Endothelial cell of umbilical vein (primary cell): Measurements from ENCODE around the gene FAM229A. TPM values are rescaled to one million over a fixed set of nuclear protein-coding genes. Genes with fewer than 3 reads are reported as not detected.
A peak's percentile ranks its signal among the peaks of the same experiment; 100 is the strongest.

Experiments
- BruUV-seq: library from RNA; stranded (reverse); fragments of 400-500 nt; replicated peaks from 2 replicates; lab custom pipeline; 2021; lab: Mats Ljungman, UMichigan
- CTCF ChIA-PET: fragments of 300-600, 350-600 bp; sonication (Branson Sonifier 250); formaldehyde crosslinking; loops from one replicate; lab custom pipeline; 2021; ENCODE audit warnings: antibody characterized with exemption, inconsistent platforms; lab: Charles Lee
- POLR2A ChIA-PET: fragments of 300-600, 350-600 bp; sonication (Branson Sonifier 250); formaldehyde crosslinking; loops from one replicate; lab custom pipeline; 2021; ENCODE audit warnings: antibody characterized with exemption, inconsistent platforms; lab: Charles Lee
- DNase-seq: peaks from one replicate; pipeline ENCODE4 v3.0.0-alpha.2; 2011; ENCODE audit warnings: low read depth, low spot score
- FAIRE-seq: peaks from 2 replicates; lab custom pipeline; 2011; peaks lifted over from hg19 to GRCh38; lab: Jason Lieb, UNC
- H2AFZ ChIP-seq: 2 replicates; pipeline ENCODE4 v1.6.0; 2012; ENCODE audit warnings: low read depth, low read length, control low read depth, inconsistent platforms
- H3K27ac ChIP-seq: 2 replicates; pipeline ENCODE4 v1.5.1; 2011; ENCODE audit warnings: low read depth, mild to moderate bottlenecking, control low read depth, low read length, moderate library complexity; ENCODE audit not compliant: insufficient read depth
- H3K27me3 ChIP-seq, 2 experiments: 2 replicates each; pipeline versions ENCODE4 v1.6.0 to v1.6.1; 2011; ENCODE audit warnings: low read length in 2 of 2, mixed read lengths in 1 of 2; ENCODE audit not compliant: control insufficient read depth in 2 of 2, insufficient read depth in 2 of 2
- H3K36me3 ChIP-seq, 2 experiments: 2 replicates in 1 of 2; 3 replicates in 1 of 2; pipeline ENCODE4 v1.5.1; 2011; ENCODE audit warnings: low read length in 2 of 2, mild to moderate bottlenecking in 1 of 2, moderate library complexity in 1 of 2; ENCODE audit not compliant: control insufficient read depth in 2 of 2, insufficient read depth in 2 of 2; ENCODE audit errors: extremely low read depth in 1 of 2
- H3K4me1 ChIP-seq: 3 replicates; pipeline ENCODE4 v1.5.1; 2011; ENCODE audit warnings: mild to moderate bottlenecking, low read length; ENCODE audit not compliant: control insufficient read depth, insufficient read depth; ENCODE audit errors: extremely low read depth
- H3K4me2 ChIP-seq: 2 replicates; pipeline ENCODE4 v1.6.1; 2011; ENCODE audit warnings: low read length, control low read depth, mixed read lengths; ENCODE audit not compliant: insufficient read depth
- H3K4me3 ChIP-seq, 3 experiments: fragments of 200-600 bp in 1 of 3; sonication (generic), shearing (Covaris generic) in 1 of 3; replicated peaks in 1 of 3; 2 replicates each; pipeline ENCODE4 v1.5.1; 2011 to 2016; ENCODE audit warnings: control low read depth in 3 of 3, low read length in 3 of 3, mild to moderate bottlenecking in 2 of 3, inconsistent platforms in 1 of 3, low read depth in 1 of 3, moderate library complexity in 1 of 3; ENCODE audit not compliant: insufficient read depth in 1 of 3
- H3K79me2 ChIP-seq: 2 replicates; pipeline ENCODE4 v1.6.0; 2012; ENCODE audit warnings: low read length, inconsistent platforms; ENCODE audit not compliant: control insufficient read depth, insufficient read depth
- H3K9ac ChIP-seq: replicated peaks from 2 replicates; pipeline ENCODE3; 2011; ENCODE audit warnings: low read length, control low read depth; ENCODE audit not compliant: insufficient read depth; ENCODE audit errors: extremely low read depth
- H3K9me1 ChIP-seq: replicated peaks from 3 replicates; pipeline ENCODE4 v1.6.0; 2011; ENCODE audit warnings: mild to moderate bottlenecking, low read length; ENCODE audit not compliant: control insufficient read depth, insufficient read depth; ENCODE audit errors: extremely low read depth
- H3K9me3 ChIP-seq: replicated peaks from 2 replicates; pipeline ENCODE4 v1.5.1; 2012; ENCODE audit warnings: low read length, inconsistent platforms; ENCODE audit not compliant: control insufficient read depth, insufficient read depth
- H4K20me1 ChIP-seq: replicated peaks from 2 replicates; pipeline ENCODE3; 2011; ENCODE audit warnings: mild to moderate bottlenecking, low read length; ENCODE audit not compliant: control insufficient read depth, insufficient read depth; ENCODE audit errors: extremely low read depth
- CTCF ChIP-seq, 2 donors: IDR thresholded peaks; 1 replicate in 1 of 2; 2 replicates in 1 of 2; pipeline ENCODE4 v1.5.1; 2011; ENCODE audit warnings: low read length in 2 of 2, mild to moderate bottlenecking in 2 of 2, moderate library complexity in 2 of 2, control low read depth in 1 of 2, inconsistent platforms in 1 of 2, low read depth in 1 of 2; ENCODE audit not compliant: insufficient read depth in 1 of 2; ENCODE audit errors: extremely low read depth in 1 of 2
- GATA2 ChIP-seq: IDR thresholded peaks from 2 replicates; pipeline ENCODE4 v1.7.0; 2011; ENCODE audit warnings: low read depth, mild to moderate bottlenecking, moderate library complexity, mixed read lengths, low read length; ENCODE audit not compliant: insufficient read length, insufficient read depth
- JUN ChIP-seq: IDR thresholded peaks from 2 replicates; pipeline ENCODE4 v1.6.1; 2011; ENCODE audit warnings: borderline replicate concordance, low read depth; ENCODE audit not compliant: insufficient read length, insufficient read depth
- MAX ChIP-seq: IDR thresholded peaks from 2 replicates; pipeline ENCODE4 v1.6.1; 2011; ENCODE audit not compliant: insufficient read depth, insufficient read length
- POLR2A ChIP-seq: IDR thresholded peaks from 2 replicates; pipeline ENCODE4 v1.6.1; 2012; ENCODE audit warnings: low read depth, mild to moderate bottlenecking, control low read depth, low read length
- POLR2AphosphoS5 ChIP-seq: IDR thresholded peaks from 2 replicates; pipeline ENCODE4 v1.6.1; 2012; ENCODE audit warnings: low read depth, mild to moderate bottlenecking, control low read depth, low read length, moderate library complexity; ENCODE audit not compliant: insufficient read depth
- dilution Hi-C: fragments of 300-500 bp; cut with MboI; formaldehyde crosslinking; loops from one replicate; pipeline ENCODE4 v1.15.0; 2019; ENCODE audit warnings: low sequenced_read_pairs; ENCODE audit not compliant: extremely low pct_ligation_motif_present
- intact Hi-C: fragments of 100-400 bp; cut with micrococcal nuclease; formaldehyde crosslinking; loops from one replicate; pipeline ENCODE4 v1.10.0; 2022
- polyA plus RNA-seq, 4 experiments: library from polyadenylated mRNA; depleted of rRNA in 3 of 4; stranded (reverse) in 3 of 4; unstranded in 1 of 4; fragments of >200 nt; gene quantifications; 2 replicates each; pipeline versions ENCODE4 v1.2.1 to v1.2.3, GENCODE V29; 2011 to 2012; ENCODE audit warnings: missing spikeins in 1 of 4
- total RNA-seq: library from RNA; stranded (reverse); gene quantifications from 2 replicates; pipeline ENCODE4 v1.2.3, GENCODE V29; 2021

The FAM229A gene
- total and polyA plus RNA-seq, 2 donors (not counting 3 experiments of a cell fraction or from before 2014, with no cell fraction given) = 8.9 to 11.6 TPM

- Histone ChIP-seq H2AFZ (no peak overlapping the region), H3K4me2 (no peak overlapping the region), H3K9me3 (no peaks in the 10 kb centered on the region), H3K27ac (no peak overlapping the region), H3K36me3 (peaks cover 5 to 35% of the 10 kb centered on the region in 2 experiments), H3K4me1 (peaks cover 7% of the 10 kb centered on the region), H3K79me2 (no peaks in the 10 kb centered on the region), H3K27me3 (no peaks in the 10 kb centered on the region), H4K20me1 (no peaks in the 10 kb centered on the region), H3K4me3 (no peak overlapping the region), H3K9me1 (no peaks in the 10 kb centered on the region), H3K9ac (no peak overlapping the region)
- BruUV-seq = no TSS peak
- no peak for FAIRE-seq
- dilution Hi-C loops = no loop called here
- intact Hi-C loops = loop anchor here (5.0 kb wide), 1 partner anchor 146 kb away; no protein-coding TSS in a partner anchor
- TF ChIP-seq MAX (no peak), POLR2A (peak; percentile 9)
- ChIA-PET CTCF (interaction anchor here (1.7 to 2.0 kb wide), 2 partner anchors 10 to 147 kb away, joined by 5 to 16 read pairs; no protein-coding TSS in a partner anchor), POLR2A (interaction anchor here (1.7 kb wide), 1 partner anchor 28 kb away, joined by 8 read pairs; the partner anchor contains the start of gene MARCKSL1)
- no peak for DNase-seq
Observed at GRCh38 chr1:32363713-32364112, 1.4 kb upstream of the FAM229A start.

GRCh38 chr1:32361674-32362473 lies 411 bp downstream of the FAM229A start:
- Histone ChIP-seq H3K9ac (no peak overlapping the region), H2AFZ (peak overlapping the region; percentile 17), H3K27me3 (no peaks in the 10 kb centered on the region), H4K20me1 (no peaks in the 10 kb centered on the region), H3K79me2 (no peaks in the 10 kb centered on the region), H3K9me3 (no peaks in the 10 kb centered on the region), H3K4me2 (peak overlapping the region; percentile 49), H3K36me3 (peaks cover 0 to 22% of the 10 kb centered on the region in 2 experiments), H3K9me1 (no peaks in the 10 kb centered on the region), H3K4me1 (peaks cover 7% of the 10 kb centered on the region), H3K4me3 (peak overlapping the region in 2 of 3 experiments; percentile 14 to 31), H3K27ac (no peak overlapping the region)
- POLR2A ChIA-PET = no interaction called here
- intact Hi-C loops = loop anchor here (1.0 to 5.0 kb wide), 2 partner anchors 27 to 145 kb away; no protein-coding TSS in a partner anchor
- no TSS peak for BruUV-seq
- FAIRE-seq = peak; percentile 71
- dilution Hi-C loops = no loop called here
- DNase-seq = peak; percentile 41
- CTCF ChIA-PET = interaction anchor here (0.9 to 2.0 kb wide), 6 partner anchors 10 to 146 kb away, joined by 3 to 16 read pairs (median 4); partner anchors contain the start of gene MARCKSL1
- TF ChIP-seq POLR2A (peak; percentile 60), MAX (no peak), JUN (no peak), CTCF (IDR thresholded peaks at IDR 0.05; ENCODE audit: extremely low read depth in 1 of 2, insufficient read depth in 1 of 2, low read depth in 1 of 2, low read length in 2 of 2) (peak; percentile 39 to 61), POLR2AphosphoS5 (peak; percentile 54), GATA2 (no peak)
